Ascending aorta (tissue), 2 donors: ENCODE measurements around the gene SEMA3F. TPM values are rescaled to one million over a fixed set of nuclear protein-coding genes. Genes with fewer than 3 reads are reported as not detected.
"Not testable (repeated sequence)": the region's sequence is repeated elsewhere in the genome, so short reads cannot be mapped to it uniquely, and the experiment has no call there.

Experiments used
- DNase-seq, 2 donors: peaks; one replicate each; pipeline ENCODE4 v3.0.0-alpha.2; 2019; ENCODE audit warnings: low spot score in 2 of 2
- H3K27ac ChIP-seq, 2 donors: fragments of 200-600 bp; sonication (generic); one replicate each; pipeline ENCODE4 v1.5.1; 2016 to 2017; ENCODE audit warnings: mild to moderate bottlenecking in 1 of 2
- H3K27me3 ChIP-seq: fragments of 200-600 bp; sonication (generic); one replicate; pipeline ENCODE4 v1.5.1; 2017
- H3K36me3 ChIP-seq, 2 donors: fragments of 200-600 bp; sonication (generic); one replicate each; pipeline ENCODE4 v1.5.1; 2016
- H3K4me1 ChIP-seq, 2 donors: fragments of 200-600 bp; sonication (generic); one replicate each; pipeline ENCODE4 v1.5.1; 2016 to 2017; ENCODE audit warnings: mild to moderate bottlenecking in 1 of 2
- H3K4me3 ChIP-seq, 2 donors: fragments of 200-600 bp; sonication (generic); one replicate each; pipeline ENCODE4 v1.5.1; 2016 to 2017; ENCODE audit warnings: mild to moderate bottlenecking in 1 of 2
- H3K9me3 ChIP-seq, 2 donors: fragments of 200-600 bp; sonication (generic); one replicate each; pipeline ENCODE4 v1.5.1; 2016
- CTCF ChIP-seq, 3 experiments: fragments of 200-600 bp in 2 of 3; fragments of 450-650 bp in 1 of 3; sonication (generic) in 2 of 3; IDR thresholded peaks; one replicate each; pipeline ENCODE4 v1.5.1; 2016 to 2019; ENCODE audit warnings: antibody characterized with exemption in 3 of 3, mild to moderate bottlenecking in 1 of 3, moderate library complexity in 1 of 3
- intact Hi-C: fragments of 100-400 bp; cut with DNase I; formaldehyde crosslinking; loops from one replicate; pipeline ENCODE4 v1.15.1; 2023
- total RNA-seq: library from RNA; depleted of rRNA; stranded (reverse); fragments of >200 nt; gene quantifications from one replicate; pipeline ENCODE4 v1.1.0, GENCODE V29; 2016

SEMA3F gene
- total RNA-seq, 1 donor from 2014 or later: 75.0 TPM

GRCh38 chr3:50208677-50209344 lies 53.7 kb downstream of the SEMA3F start:
- intact Hi-C loops: no loop called here
- Histone ChIP-seq H3K27me3 (no peaks in the 10 kb centered on the region), H3K4me1 (peaks cover 12 to 15% of the 10 kb centered on the region in 2 donors), H3K9me3 (no peaks in the 10 kb centered on the region), H3K4me3 (no peak overlapping the region), H3K36me3 (no peaks in the 10 kb centered on the region), H3K27ac (no peak overlapping the region)
- no peak for TF ChIP-seq CTCF (IDR thresholded peaks at IDR 0.05)
- no peak for DNase-seq

- DNase-seq: no peak
- Histone ChIP-seq H3K27ac (no peak overlapping the region), H3K36me3 (no peaks in the 10 kb centered on the region), H3K27me3 (no peaks in the 10 kb centered on the region), H3K4me1 (peaks cover 7% of the 10 kb centered on the region in 2 donors), H3K9me3 (no peaks in the 10 kb centered on the region), H3K4me3 (no peak overlapping the region)
- intact Hi-C loops: no loop called here
- no peak for TF ChIP-seq CTCF (IDR thresholded peaks at IDR 0.05)
These were observed 55.0 kb downstream of the SEMA3F start for GRCh38 chr3:50210176-50210509.

- no peak for TF ChIP-seq CTCF (IDR thresholded peaks at IDR 0.05)
- Histone ChIP-seq H3K27me3 (no peaks in the 10 kb centered on the region), H3K27ac (no peak overlapping the region), H3K4me1 (peaks cover under 1 to 1% of the 10 kb centered on the region in 2 donors), H3K4me3 (no peak overlapping the region), H3K9me3 (no peaks in the 10 kb centered on the region), H3K36me3 (no peaks in the 10 kb centered on the region)
- intact Hi-C loops: no loop called here
- DNase-seq: no peak
These were observed 55.6 kb downstream of the SEMA3F start for GRCh38 chr3:50210510-50211367.

- H3K27me3 ChIP-seq, intact Hi-C loops, H3K27ac ChIP-seq, DNase-seq, H3K9me3 ChIP-seq, H3K36me3 ChIP-seq, H3K4me3 ChIP-seq, H3K4me1 ChIP-seq: not testable (repeated sequence)
These were observed 56.2 kb downstream of the SEMA3F start for GRCh38 chr3:50211368-50211717.

- Histone ChIP-seq H3K27me3 (no peaks in the 10 kb centered on the region), H3K36me3 (no peaks in the 10 kb centered on the region), H3K27ac (no peak overlapping the region), H3K4me1 (no peaks in the 10 kb centered on the region), H3K9me3 (no peaks in the 10 kb centered on the region), H3K4me3 (no peak overlapping the region)
- DNase-seq: no peak
- intact Hi-C loops: no loop called here
- no peak for TF ChIP-seq CTCF (IDR thresholded peaks at IDR 0.05)
These were observed 56.8 kb downstream of the SEMA3F start for GRCh38 chr3:50211930-50212329.

GRCh38 chr3:50212502-50212901 lies 57.4 kb downstream of the SEMA3F start:
- intact Hi-C loops: no loop called here
- no peak for DNase-seq
- Histone ChIP-seq H3K4me1 (no peaks in the 10 kb centered on the region), H3K9me3 (no peaks in the 10 kb centered on the region), H3K36me3 (no peaks in the 10 kb centered on the region), H3K4me3 (no peak overlapping the region), H3K27me3 (no peaks in the 10 kb centered on the region), H3K27ac (no peak overlapping the region)
- TF ChIP-seq CTCF (IDR thresholded peaks at IDR 0.05): no peak
